Measurements from ENCODE around the gene COX10. TPM values are rescaled to one million over a fixed set of nuclear protein-coding genes. Genes with fewer than 3 reads are reported as not detected.
"Not testable (repeated sequence)": the region's sequence is repeated elsewhere in the genome, so short reads cannot be mapped to it uniquely, and the experiment has no call there.

The COX10 gene
- total and polyA plus RNA-seq, 2 experiments from 2014 or later: 13.9 to 18.5 TPM

DNA sequence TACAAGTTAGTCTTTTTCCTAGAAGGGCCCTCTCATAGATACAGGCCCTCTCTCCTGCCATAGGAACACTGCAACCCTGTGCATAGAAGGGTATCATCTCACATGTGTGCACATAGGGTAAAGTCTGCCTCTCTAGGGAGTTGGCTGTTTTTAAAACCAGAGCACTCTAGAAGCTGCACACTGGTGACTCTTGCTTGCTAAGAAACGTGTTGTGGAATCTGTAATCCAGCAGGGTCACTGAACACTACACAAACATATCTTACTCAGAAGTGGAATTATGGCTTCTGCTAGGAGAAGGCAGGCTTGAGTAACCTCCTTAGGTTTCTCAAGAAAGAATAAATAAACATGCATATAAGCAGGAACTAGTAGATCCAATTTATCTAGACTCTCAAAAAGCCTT lies 121.5 kb downstream of the COX10 start:
- H2AFZ ChIP-seq; H3F3A ChIP-seq (ENCODE audit: insufficient read depth); H3K9ac ChIP-seq; H3K4me3 ChIP-seq; DNase-seq; H3K27me3 ChIP-seq (replicated peaks; ENCODE audit: insufficient read depth); in situ Hi-C loops (cut with MboI); H3K9me2 ChIP-seq (ENCODE audit: insufficient read depth); H3K4me2 ChIP-seq (ENCODE audit: unreplicated experiment); H3K9me3 ChIP-seq (ENCODE audit: low read depth); H3K4me1 ChIP-seq (ENCODE audit: insufficient read depth); H3K79me2 ChIP-seq (ENCODE audit: insufficient read depth); H3K36me3 ChIP-seq (ENCODE audit: low read depth); H4K20me1 ChIP-seq (ENCODE audit: insufficient read depth); H3K27ac ChIP-seq: not testable (repeated sequence)
- 78 to 100% methylated on average over 1 of the region's 1 CpG for WGBS, 2 experiments (ENCODE audit: low coverage in 1 of 2, low lambda C conversion rate in 2 of 2, missing lambda C conversion rate in 2 of 2)

DNA sequence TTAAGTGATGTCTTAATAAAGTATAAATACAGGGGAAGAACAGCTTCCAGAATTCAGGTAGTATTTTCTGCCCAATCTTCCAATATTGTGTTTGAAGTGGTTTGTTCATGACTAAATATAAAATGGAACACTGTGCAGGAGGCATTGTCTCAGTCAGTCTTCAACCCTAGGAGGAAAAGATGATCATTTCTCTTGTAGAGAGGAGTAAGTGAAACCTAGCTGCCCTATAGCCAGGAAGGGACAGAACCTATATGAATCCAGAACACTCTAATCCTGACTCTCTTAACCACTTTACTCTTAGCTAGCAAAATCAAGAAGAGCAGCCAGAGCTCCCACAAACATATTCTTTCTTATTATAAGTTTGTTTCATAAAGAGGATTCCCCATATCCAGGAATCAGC lies 122.2 kb downstream of the COX10 start:
- in situ Hi-C loops (cut with MboI); H3K9ac ChIP-seq; DNase-seq; H4K20me1 ChIP-seq (ENCODE audit: insufficient read depth); H3F3A ChIP-seq (ENCODE audit: insufficient read depth); H3K4me3 ChIP-seq; H3K4me2 ChIP-seq (ENCODE audit: unreplicated experiment); H3K9me2 ChIP-seq (ENCODE audit: insufficient read depth); H3K27me3 ChIP-seq (replicated peaks; ENCODE audit: insufficient read depth); H3K36me3 ChIP-seq (ENCODE audit: low read depth); H3K79me2 ChIP-seq (ENCODE audit: insufficient read depth); H2AFZ ChIP-seq; H3K4me1 ChIP-seq (ENCODE audit: insufficient read depth); H3K9me3 ChIP-seq (ENCODE audit: low read depth); H3K27ac ChIP-seq: not testable (repeated sequence)

DNA sequence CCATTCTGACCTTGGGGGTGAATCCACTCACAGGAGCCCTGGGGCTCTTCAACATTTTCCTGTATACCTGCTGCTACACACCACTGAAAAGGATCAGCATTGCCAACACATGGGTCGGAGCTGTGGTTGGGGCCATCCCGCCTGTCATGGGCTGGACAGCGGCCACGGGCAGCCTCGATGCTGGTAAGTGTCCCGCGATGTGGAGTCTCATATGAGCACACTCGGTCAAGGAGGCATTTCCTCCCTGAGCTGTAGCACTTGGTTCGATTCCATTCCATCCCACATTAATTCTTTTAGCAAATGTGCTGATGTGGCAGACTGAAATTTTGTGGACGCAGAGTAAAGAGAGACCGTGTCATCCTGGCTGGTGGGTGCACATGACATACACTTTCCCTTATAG lies 122.7 kb downstream of the COX10 start:
- H3K79me2 ChIP-seq (ENCODE audit: insufficient read depth); DNase-seq; H4K20me1 ChIP-seq (ENCODE audit: insufficient read depth); H3K9me2 ChIP-seq (ENCODE audit: insufficient read depth); H3K27me3 ChIP-seq (replicated peaks; ENCODE audit: insufficient read depth); H3K4me3 ChIP-seq; H2AFZ ChIP-seq; H3F3A ChIP-seq (ENCODE audit: insufficient read depth); H3K27ac ChIP-seq; H3K4me1 ChIP-seq (ENCODE audit: insufficient read depth); H3K36me3 ChIP-seq (ENCODE audit: low read depth); H3K4me2 ChIP-seq (ENCODE audit: unreplicated experiment); in situ Hi-C loops (cut with MboI); H3K9ac ChIP-seq; H3K9me3 ChIP-seq (ENCODE audit: low read depth): not testable (repeated sequence)
- WGBS, 2 experiments (ENCODE audit: low coverage in 1 of 2, low lambda C conversion rate in 2 of 2, missing lambda C conversion rate in 2 of 2): 91 to 93% methylated on average over 10 to 11 of the region's 11 CpGs

DNA sequence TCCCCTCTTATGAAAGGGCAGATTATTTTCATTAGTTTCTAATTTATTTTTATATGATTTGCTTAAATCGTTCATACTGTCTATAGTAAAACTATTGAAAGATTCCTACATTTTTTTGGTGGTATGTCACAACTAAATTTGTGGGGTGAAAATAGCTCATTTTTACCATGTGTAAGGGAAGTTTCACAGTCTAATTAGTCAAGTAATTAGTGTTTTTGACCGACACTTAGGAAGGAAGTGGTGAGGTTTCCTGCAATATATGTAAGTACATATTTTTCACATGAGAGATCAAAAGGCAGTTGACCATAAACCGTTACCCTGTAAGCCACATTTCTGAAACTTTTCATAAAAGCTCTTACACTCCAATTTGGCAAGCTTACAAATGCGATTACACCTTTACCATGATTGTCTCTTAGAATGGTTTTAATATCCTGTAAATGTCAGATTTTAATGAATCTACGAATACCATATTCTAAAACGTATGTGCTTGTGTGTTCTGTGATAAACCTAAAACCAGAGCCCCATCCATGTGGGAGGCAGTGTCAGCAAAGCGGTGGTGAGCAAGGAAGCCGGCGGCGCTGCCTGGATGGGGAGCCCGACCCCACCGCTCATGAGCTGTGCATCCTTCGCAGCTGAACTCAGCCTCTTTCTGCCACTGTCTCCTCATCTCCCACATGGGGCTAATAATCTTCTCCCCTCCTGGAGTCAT lies 123.5 kb downstream of the COX10 start:
- H3K9ac ChIP-seq; H3K4me3 ChIP-seq; H3K27ac ChIP-seq; H3K9me2 ChIP-seq (ENCODE audit: insufficient read depth); H2AFZ ChIP-seq; H4K20me1 ChIP-seq (ENCODE audit: insufficient read depth); H3K27me3 ChIP-seq (replicated peaks; ENCODE audit: insufficient read depth); H3F3A ChIP-seq (ENCODE audit: insufficient read depth); DNase-seq; H3K36me3 ChIP-seq (ENCODE audit: low read depth); in situ Hi-C loops (cut with MboI); H3K4me2 ChIP-seq (ENCODE audit: unreplicated experiment); H3K9me3 ChIP-seq (ENCODE audit: low read depth); H3K4me1 ChIP-seq (ENCODE audit: insufficient read depth); H3K79me2 ChIP-seq (ENCODE audit: insufficient read depth): not testable (repeated sequence)
- 94 to 96% methylated on average over 13 of the region's 13 CpGs for WGBS, 2 experiments (ENCODE audit: low coverage in 1 of 2, low lambda C conversion rate in 2 of 2, missing lambda C conversion rate in 2 of 2)

DNA sequence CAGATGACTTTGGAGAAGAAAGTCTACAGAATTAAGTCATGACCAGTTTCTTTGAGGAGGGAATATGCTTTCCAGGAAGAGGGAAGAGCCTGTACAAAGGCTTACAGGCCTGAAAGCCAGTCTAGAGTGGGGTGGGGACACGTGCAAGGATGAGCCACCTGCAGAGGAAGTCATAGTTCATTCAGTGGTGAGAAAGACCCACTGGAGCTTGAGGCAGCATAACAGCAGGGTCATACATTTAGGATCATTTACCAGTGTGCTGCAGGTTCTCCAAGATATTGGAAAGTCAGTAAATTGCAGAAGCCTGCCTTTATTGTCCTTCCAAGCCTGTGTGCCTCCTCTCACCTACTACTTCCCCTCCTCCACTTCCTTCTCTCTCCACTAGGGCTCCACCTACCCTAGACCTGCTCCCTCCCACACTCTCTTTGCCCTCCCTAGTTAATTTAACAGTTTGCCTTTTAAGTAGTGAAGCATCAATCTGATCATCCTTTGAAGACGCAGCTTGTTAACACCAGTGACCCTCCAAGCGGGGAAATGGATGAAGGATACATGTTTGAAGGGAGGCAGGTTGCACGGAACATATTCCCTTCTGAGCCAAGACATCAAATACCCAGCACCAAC lies 127.2 kb downstream of the COX10 start:
- H3K4me3 ChIP-seq: no peak overlapping the region
- no peak overlapping the region for H3K4me2 ChIP-seq (ENCODE audit: unreplicated experiment)
- no peak for TF ChIP-seq EZH2 (IDR thresholded peaks at IDR 0.05; ENCODE audit: insufficient read depth, poor library complexity, severe bottlenecking)
- no peak for TF ChIP-seq EZH2phosphoT487 (IDR thresholded peaks at IDR 0.05; ENCODE audit: insufficient read depth, low read depth)
- H3K9me3 ChIP-seq (ENCODE audit: low read depth): no peaks in the 10 kb centered on the region
- 97 to 99% methylated on average over 4 of the region's 4 CpGs for WGBS, 2 experiments (ENCODE audit: low coverage in 1 of 2, low lambda C conversion rate in 2 of 2, missing lambda C conversion rate in 2 of 2)
- no peak overlapping the region for H3K9ac ChIP-seq
- H3K9me2 ChIP-seq (ENCODE audit: insufficient read depth): no peaks in the 10 kb centered on the region
- DNase-seq: no peak
- no peak overlapping the region for H3K27ac ChIP-seq
- H3K79me2 ChIP-seq (ENCODE audit: insufficient read depth): no peaks in the 10 kb centered on the region
- peaks cover 5% of the 10 kb centered on the region; the same call in 1 of the 2 replicates for H3K4me1 ChIP-seq (ENCODE audit: insufficient read depth)
- no peaks in the 10 kb centered on the region for H3K36me3 ChIP-seq (ENCODE audit: low read depth)
- no peaks in the 10 kb centered on the region for H3K27me3 ChIP-seq (replicated peaks; ENCODE audit: insufficient read depth)
- no peaks in the 10 kb centered on the region for H4K20me1 ChIP-seq (ENCODE audit: insufficient read depth)
- no peak overlapping the region for H2AFZ ChIP-seq
- in situ Hi-C loops (cut with MboI): no loop called here
- no peaks in the 10 kb centered on the region for H3F3A ChIP-seq (ENCODE audit: insufficient read depth)

Data from GM23248 (cell line).